ENCODE measurements around the gene P3H1. TPM values are rescaled to one million over a fixed set of nuclear protein-coding genes. Genes with fewer than 3 reads are reported as not detected.
"Not testable (repeated sequence)": the region's sequence is repeated elsewhere in the genome, so short reads cannot be mapped to it uniquely, and the experiment has no call there.

The P3H1 gene
- total and polyA plus RNA-seq, 2 of the 13 experiments (the other 11 are each of a cell fraction or from before 2014, with no cell fraction given) = 64.6 to 120 TPM

GRCh38 chr1:42730002-42730401 is 36.8 kb downstream of the P3H1 start:
- no peaks in the 10 kb centered on the region for H4K20me1 ChIP-seq (ENCODE audit: insufficient read depth, low read length)
- H2AFZ ChIP-seq (ENCODE audit: low read length) = no peak overlapping the region
- CTCF ChIA-PET (ENCODE audit: low intra/inter-chr PET ratio, low total read pairs) = no interaction called here
- H3K4me2 ChIP-seq (ENCODE audit: low read depth, low read length) = no peak overlapping the region
- H3K9me3 ChIP-seq (ENCODE audit: low read length) = no peaks in the 10 kb centered on the region
- POLR2A ChIA-PET = no interaction called here
- intact Hi-C loops (cut with micrococcal nuclease; ENCODE audit: unreplicated experiment) (no loop called here), in situ Hi-C loops (cut with HindIII; ENCODE audit: extremely low pct_ligation_motif_present, low pct_unique_long_range_greater_than_20kb) (loop anchor here (25.0 kb wide), 1 partner anchor 393 kb away; the partner anchor contains the start of gene FOXJ3)
- H3K27me3 ChIP-seq (ENCODE audit: control insufficient read depth in 1 of 2, insufficient read depth in 2 of 2, low read length in 2 of 2) = no peaks in the 10 kb centered on the region
- H3K36me3 ChIP-seq (replicated peaks in 1 of 2; ENCODE audit: control insufficient read depth in 1 of 2, insufficient read depth in 2 of 2, low read length in 2 of 2) = no peaks in the 10 kb centered on the region
- TF ChIP-seq, protein P1, sequence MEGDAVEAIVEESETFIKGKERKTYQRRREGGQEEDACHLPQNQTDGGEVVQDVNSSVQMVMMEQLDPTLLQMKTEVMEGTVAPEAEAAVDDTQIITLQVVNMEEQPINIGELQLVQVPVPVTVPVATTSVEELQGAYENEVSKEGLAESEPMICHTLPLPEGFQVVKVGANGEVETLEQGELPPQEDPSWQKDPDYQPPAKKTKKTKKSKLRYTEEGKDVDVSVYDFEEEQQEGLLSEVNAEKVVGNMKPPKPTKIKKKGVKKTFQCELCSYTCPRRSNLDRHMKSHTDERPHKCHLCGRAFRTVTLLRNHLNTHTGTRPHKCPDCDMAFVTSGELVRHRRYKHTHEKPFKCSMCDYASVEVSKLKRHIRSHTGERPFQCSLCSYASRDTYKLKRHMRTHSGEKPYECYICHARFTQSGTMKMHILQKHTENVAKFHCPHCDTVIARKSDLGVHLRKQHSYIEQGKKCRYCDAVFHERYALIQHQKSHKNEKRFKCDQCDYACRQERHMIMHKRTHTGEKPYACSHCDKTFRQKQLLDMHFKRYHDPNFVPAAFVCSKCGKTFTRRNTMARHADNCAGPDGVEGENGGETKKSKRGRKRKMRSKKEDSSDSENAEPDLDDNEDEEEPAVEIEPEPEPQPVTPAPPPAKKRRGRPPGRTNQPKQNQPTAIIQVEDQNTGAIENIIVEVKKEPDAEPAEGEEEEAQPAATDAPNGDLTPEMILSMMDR (CRISPR knock-in tag; IDR thresholded peaks at IDR 0.05) = 0 out of 2 replicates have a peak, but pooled peaks have one; percentile 13
- TF ChIP-seq STAG1 (CRISPR knock-in tag; IDR thresholded peaks at IDR 0.05) (peak; percentile 18; the same call in 1 of the 2 replicates), MED1 (CRISPR knock-in tag; IDR thresholded peaks at IDR 0.05) (no peak)
- WGBS (ENCODE audit: low lambda C conversion rate) = 97% methylated on average over 3 of the region's 3 CpGs
- DNase-seq (ENCODE audit: low spot score) (no peak), FAIRE-seq (no peak), ATAC-seq (no peak)
- no peaks in the 10 kb centered on the region for H3K79me2 ChIP-seq (ENCODE audit: insufficient read depth, low read length)
- no peak overlapping the region for H3K27ac ChIP-seq (ENCODE audit: extremely low read length, insufficient read depth, low read length)
- peaks cover 18% of the 10 kb centered on the region for H3K4me1 ChIP-seq (ENCODE audit: insufficient read depth, low read length)
- no TSS peak for BruUV-seq (replicated peaks)
- no peak overlapping the region for H3K4me3 ChIP-seq (replicated peaks in 1 of 3; ENCODE audit: insufficient read depth in 1 of 3, low read depth in 2 of 3, low read length in 3 of 3)
- H3K9ac ChIP-seq (ENCODE audit: insufficient read depth, low read depth, low read length) = no peak overlapping the region

GRCh38 chr1:42725820-42726219 is 41.0 kb downstream of the P3H1 start:
- intact Hi-C loops (cut with micrococcal nuclease; ENCODE audit: unreplicated experiment); H2AFZ ChIP-seq (ENCODE audit: low read length); H3K4me1 ChIP-seq (ENCODE audit: insufficient read depth, low read length); H3K27ac ChIP-seq (ENCODE audit: extremely low read length, insufficient read depth, low read length); ATAC-seq; H3K4me2 ChIP-seq (ENCODE audit: low read depth, low read length); H4K20me1 ChIP-seq (ENCODE audit: insufficient read depth, low read length); H3K9ac ChIP-seq (ENCODE audit: insufficient read depth, low read depth, low read length); FAIRE-seq; H3K79me2 ChIP-seq (ENCODE audit: insufficient read depth, low read length); CTCF ChIA-PET (ENCODE audit: low intra/inter-chr PET ratio, low total read pairs); H3K27me3 ChIP-seq (ENCODE audit: control insufficient read depth in 1 of 2, insufficient read depth in 2 of 2, low read length in 2 of 2); BruUV-seq (replicated peaks); H3K36me3 ChIP-seq (replicated peaks in 1 of 2; ENCODE audit: control insufficient read depth in 1 of 2, insufficient read depth in 2 of 2, low read length in 2 of 2); H3K4me3 ChIP-seq (replicated peaks in 1 of 3; ENCODE audit: insufficient read depth in 1 of 3, low read depth in 2 of 3, low read length in 3 of 3); DNase-seq (ENCODE audit: low spot score); H3K9me3 ChIP-seq (ENCODE audit: low read length): not testable (repeated sequence)
- 98% methylated on average over 4 of the region's 4 CpGs for WGBS (ENCODE audit: low lambda C conversion rate)
- POLR2A ChIA-PET = interaction anchor here (0.7 kb wide), 1 partner anchor 14 kb away, joined by 4 read pairs; the partner anchor contains the start of gene CLDN19
- in situ Hi-C loops (cut with HindIII; ENCODE audit: extremely low pct_ligation_motif_present, low pct_unique_long_range_greater_than_20kb) = loop anchor here (25.0 kb wide), 1 partner anchor 389 kb away; the partner anchor contains the start of gene FOXJ3

Measured in HepG2 (cell line).